Stimulated activated CD8-positive, alpha-beta memory T cell treated with anti-CD3 and anti-CD28 coated beads, Interleukin-7, amount 100 ng/mL, for 48 hours (primary cell): ENCODE results near the gene DCBLD1.

Source experiments
- DNase-seq, 2 donors: peaks; one replicate each; pipeline ENCODE4 v3.0.0-alpha.2; 2020; ENCODE audit warnings: low read depth in 1 of 2; ENCODE audit errors: extremely low read depth in 1 of 2

DCBLD1 gene

GRCh38 chr6:117521791-117522502 is 39.5 kb downstream of the DCBLD1 start:
- DNase-seq = no peak

- DNase-seq = no peak
These were observed 43.1 kb downstream of the DCBLD1 start for GRCh38 chr6:117525607-117526006.

DNA sequence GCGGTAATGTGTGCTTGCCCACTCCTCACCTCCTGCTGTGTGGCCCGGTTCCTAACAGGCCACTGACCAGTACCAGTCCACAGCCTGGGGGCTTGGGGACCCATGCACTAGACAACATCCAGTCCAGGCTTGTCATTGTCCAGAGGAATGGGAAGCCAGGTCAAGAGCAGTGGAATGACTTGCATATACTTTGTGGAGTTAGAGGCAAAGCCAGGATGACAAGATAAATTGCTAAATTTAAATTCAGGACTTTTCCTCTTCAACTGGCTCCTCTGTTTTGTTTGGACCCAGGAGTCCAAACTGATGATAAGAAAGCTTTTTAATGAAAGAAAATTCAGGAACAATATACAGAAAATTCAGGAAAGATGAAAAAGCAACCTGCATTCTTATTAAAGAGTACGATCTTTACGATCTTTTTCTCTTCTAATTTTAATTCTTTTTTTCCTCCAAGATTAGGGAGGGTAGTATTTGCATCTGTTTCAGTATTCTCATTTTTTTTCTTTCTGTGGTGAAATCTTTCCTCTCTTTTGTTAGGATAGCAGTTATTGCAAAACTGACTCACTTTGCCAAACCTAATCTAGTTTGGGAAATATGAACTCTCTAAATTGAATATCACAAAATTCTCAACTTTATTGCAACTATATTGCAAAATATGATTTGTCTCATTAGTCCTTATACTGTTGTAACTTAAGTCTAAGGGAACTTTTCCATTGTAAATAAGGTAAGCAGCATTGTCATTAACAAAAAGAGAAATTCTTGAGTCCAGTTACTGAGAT is 48.2 kb downstream of the DCBLD1 start:
- DNase-seq = no peak

DNA sequence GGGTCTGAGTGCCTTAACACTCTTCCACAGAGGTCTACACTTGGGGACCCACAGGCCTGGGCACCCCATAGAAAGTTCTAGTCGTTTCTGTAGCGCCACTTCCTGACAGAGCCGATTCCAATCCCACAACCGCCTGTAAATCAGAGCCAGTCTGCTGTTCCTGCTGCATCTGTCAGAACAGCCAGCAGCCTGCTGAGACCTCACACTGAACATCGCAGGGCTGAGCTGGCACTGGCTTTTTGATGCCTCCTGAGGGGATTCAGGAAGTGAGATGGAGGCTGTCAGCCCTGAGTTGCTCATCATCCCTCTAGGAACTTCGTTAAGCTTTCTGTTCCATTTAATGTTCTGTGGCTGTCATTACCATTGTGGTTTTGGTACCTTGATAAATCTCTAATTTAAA is 48.9 kb downstream of the DCBLD1 start:
- no peak for DNase-seq

GRCh38 chr6:117531809-117532725 is 49.6 kb downstream of the DCBLD1 start:
- DNase-seq = no peak

DNA sequence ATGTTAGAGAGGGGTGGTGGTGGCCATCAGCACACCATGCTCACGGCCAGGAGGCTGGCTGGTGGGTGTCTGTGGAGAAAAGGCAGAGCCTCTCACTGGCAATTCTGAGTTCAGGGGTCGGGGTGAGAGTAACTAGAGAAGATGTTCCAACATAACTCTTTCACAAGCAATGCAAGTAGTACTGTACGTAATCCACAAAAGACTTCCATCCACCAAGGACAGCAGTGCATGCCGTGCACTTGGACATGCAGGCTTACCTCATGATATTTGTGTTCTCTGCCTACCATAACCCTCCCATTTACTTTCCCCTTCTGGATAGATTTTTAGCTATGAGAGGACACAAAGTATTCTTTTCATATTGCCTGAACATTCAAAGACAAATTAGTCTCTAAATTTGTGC is 51.3 kb downstream of the DCBLD1 start:
- DNase-seq = no peak

DNA sequence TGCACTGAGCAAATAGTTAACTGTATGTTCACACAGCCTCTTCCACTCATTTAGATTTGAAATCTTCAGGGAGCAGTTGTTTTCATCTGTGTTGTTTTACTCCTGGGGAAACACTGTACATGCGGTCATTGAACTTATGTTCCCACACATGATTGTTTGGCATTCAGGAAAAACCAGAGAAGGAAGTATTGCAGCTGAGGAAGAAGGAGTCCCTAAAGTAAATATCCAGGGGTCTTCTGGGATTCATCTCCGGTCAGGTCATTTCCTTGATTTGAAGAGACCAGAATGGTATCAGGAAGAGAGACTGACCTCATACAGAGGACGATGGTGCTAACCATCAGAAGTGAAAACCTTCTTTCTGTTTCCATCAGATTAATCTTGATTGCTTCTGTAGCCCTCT is 52.5 kb downstream of the DCBLD1 start:
- DNase-seq = no peak

GRCh38 chr6:117536317-117536716 is 53.8 kb downstream of the DCBLD1 start:
- no peak for DNase-seq

GRCh38 chr6:117538615-117539014 is 56.1 kb downstream of the DCBLD1 start:
- DNase-seq = no peak

- no peak for DNase-seq
These were observed 58.2 kb downstream of the DCBLD1 start for GRCh38 chr6:117540670-117541069.

GRCh38 chr6:117542493-117542892 is 60.0 kb downstream of the DCBLD1 start:
- DNase-seq = no peak

DNA sequence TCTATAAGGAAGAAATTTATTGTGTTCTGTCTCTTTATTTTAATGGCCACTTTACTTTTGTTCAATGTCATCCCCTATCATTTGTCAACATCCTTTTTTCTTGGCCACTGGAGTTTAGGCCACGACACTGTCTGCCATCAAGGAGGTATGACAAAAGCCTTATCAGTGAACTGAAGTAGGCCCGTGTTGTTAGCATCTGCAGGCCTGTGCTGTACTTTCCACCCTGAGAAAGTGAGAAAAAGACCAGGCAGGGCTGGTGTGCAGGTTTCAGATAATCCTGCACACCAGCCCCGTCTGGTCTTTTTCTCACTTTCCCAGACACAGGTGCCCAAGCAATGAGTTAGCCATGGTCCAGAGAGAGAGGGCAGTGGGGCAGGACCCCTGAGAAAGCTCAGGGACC is 62.2 kb downstream of the DCBLD1 start:
- no peak for DNase-seq

DNA sequence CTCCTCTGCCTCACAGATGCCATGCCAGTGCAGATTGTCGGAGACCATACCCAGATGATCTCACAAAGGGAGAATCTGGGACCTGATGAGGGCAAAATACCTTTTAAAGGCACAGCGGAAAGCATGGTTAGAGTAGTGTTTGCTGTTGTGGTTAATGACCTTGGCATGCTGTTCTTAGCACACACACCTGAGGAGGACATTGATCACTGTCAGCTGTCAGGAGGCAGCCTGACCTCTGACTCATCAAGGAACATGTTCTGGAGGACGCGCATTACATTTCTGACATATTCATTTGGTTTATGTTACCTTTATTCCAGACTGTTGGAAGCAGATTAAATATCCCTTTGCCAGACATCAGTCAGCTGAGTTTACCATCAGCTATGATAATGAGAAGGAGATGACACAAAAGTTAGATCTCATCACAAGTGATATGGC is 62.7 kb downstream of the DCBLD1 start:
- DNase-seq = no peak

- DNase-seq = no peak
These were observed 64.2 kb downstream of the DCBLD1 start for GRCh38 chr6:117546674-117547073.

- peak in 1 of 2 donors; percentile 17 for DNase-seq
These were observed 65.5 kb downstream of the DCBLD1 start for GRCh38 chr6:117547688-117548621.

GRCh38 chr6:117548797-117549301 is 66.4 kb downstream of the DCBLD1 start:
- DNase-seq = no peak

GRCh38 chr6:117549611-117550010 is 67.1 kb downstream of the DCBLD1 start:
- no peak for DNase-seq

DNA sequence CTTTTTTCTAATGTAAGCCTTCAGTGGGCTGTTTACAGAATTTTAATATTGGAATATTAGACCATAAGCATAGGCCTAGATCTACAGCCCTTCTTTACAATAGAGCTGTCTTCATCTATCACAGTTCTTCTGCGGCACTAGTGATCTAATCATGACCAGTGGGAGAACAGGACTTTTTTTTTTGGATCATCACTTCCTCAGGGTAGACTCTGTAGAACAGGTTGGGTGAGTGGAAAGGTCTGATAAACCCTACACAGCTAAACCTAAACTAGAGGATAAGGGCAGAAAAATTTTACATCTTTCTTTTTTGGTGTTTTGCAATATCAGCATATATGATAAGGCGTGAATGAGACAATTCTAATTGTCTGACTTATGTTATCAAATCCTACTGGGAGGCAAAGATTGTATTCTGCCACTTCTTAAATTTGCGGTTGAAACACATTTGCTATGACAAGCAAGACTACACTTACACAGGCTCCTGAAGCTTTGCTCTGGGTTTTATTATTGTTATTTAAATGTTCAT is 67.7 kb downstream of the DCBLD1 start:
- DNase-seq = no peak

- DNase-seq = no peak
These were observed 68.3 kb downstream of the DCBLD1 start for GRCh38 chr6:117550618-117551242.
